ENCODE data around the gene ACTR5.

DNA sequence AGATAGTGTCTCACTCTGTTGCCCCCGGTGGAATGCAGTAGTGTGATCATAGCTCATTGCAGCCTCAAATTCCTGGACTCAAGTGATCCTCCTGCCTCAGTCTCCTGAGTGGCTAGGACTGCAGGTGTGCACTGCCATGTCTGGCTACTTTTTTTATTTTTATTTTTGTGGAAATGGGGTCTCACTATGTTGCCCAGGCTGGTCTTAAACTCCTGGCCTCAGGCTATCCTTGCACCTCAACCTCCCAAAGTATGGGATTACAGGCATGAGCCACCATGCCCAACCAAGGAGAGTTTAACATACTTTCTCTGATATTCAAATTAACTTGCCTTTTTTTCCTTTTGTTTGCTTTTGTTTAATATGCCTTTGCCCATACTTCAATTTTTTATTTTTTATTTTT, 10.4 kb upstream of the ACTR5 start:
- TF ChIP-seq SP1 (CRISPR knock-in tag; conservative IDR thresholded peaks at IDR 0.05) (no peak), ELF4 (CRISPR knock-in tag; IDR thresholded peaks at IDR 0.05; ENCODE audit: low read depth) (no peak), CREM (CRISPR knock-in tag; IDR thresholded peaks at IDR 0.05) (no peak)
- TF ChIP-seq, protein P1, sequence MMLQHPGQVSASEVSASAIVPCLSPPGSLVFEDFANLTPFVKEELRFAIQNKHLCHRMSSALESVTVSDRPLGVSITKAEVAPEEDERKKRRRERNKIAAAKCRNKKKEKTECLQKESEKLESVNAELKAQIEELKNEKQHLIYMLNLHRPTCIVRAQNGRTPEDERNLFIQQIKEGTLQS (CRISPR knock-in tag; conservative IDR thresholded peaks at IDR 0.05), result no peak
